GM23338 (cell line): Measurements from ENCODE around the gene FAM111B. TPM values are rescaled to one million over a fixed set of nuclear protein-coding genes. Genes with fewer than 3 reads are reported as not detected.

Experiments
- ATAC-seq: fragments of 200-7000 bp; cut with Tn5 transposase; 3 replicates; pipeline ENCODE4 v1.9.1; 2020
- DNase-seq: peaks from one replicate; pipeline ENCODE4 v3.0.0-alpha.2; 2015; ENCODE audit warnings: low spot score
- H2AFZ ChIP-seq: fragments of 200-600 bp; sonication (generic); 2 replicates; pipeline ENCODE4 v1.8.0; 2016; ENCODE audit warnings: antibody characterized with exemption, mild to moderate bottlenecking, moderate library complexity
- H3F3A ChIP-seq: fragments of 200-600 bp; sonication (generic); replicated peaks from 2 replicates; pipeline ENCODE4 v1.8.0; 2017; ENCODE audit warnings: antibody characterized with exemption, mixed run types, low read depth
- H3K27ac ChIP-seq: fragments of 200-600 bp; sonication (generic); 2 replicates; pipeline ENCODE4 v1.6.1; 2016; ENCODE audit warnings: low read depth
- H3K27me3 ChIP-seq: fragments of 200-600 bp; sonication (generic); 2 replicates; pipeline ENCODE4 v1.8.0; 2016; ENCODE audit warnings: mild to moderate bottlenecking, mixed run types, moderate library complexity; ENCODE audit not compliant: insufficient read depth
- H3K36me3 ChIP-seq: fragments of 200-600 bp; sonication (generic); 2 replicates; pipeline ENCODE4 v1.8.0; 2016; ENCODE audit warnings: mild to moderate bottlenecking; ENCODE audit not compliant: insufficient read depth
- H3K4me1 ChIP-seq: fragments of 200-600 bp; sonication (generic); 2 replicates; pipeline ENCODE4 v1.8.0; 2016; ENCODE audit warnings: mild to moderate bottlenecking, moderate library complexity; ENCODE audit not compliant: insufficient read depth
- H3K4me2 ChIP-seq: fragments of 200-600 bp; sonication (generic); 2 replicates; pipeline ENCODE4 v1.7.1; 2017; ENCODE audit warnings: mixed run types
- H3K4me3 ChIP-seq: fragments of 200-600 bp; sonication (generic); 2 replicates; pipeline ENCODE4 v1.6.1; 2016; ENCODE audit warnings: mixed run types
- H3K79me2 ChIP-seq: fragments of 200-600 bp; sonication (generic); replicated peaks from 2 replicates; pipeline ENCODE4 v1.8.0; 2017; ENCODE audit warnings: mild to moderate bottlenecking; ENCODE audit not compliant: insufficient read depth
- H3K9me2 ChIP-seq: fragments of 200-600 bp; sonication (generic); 2 replicates; pipeline ENCODE4 v1.8.0; 2017; ENCODE audit not compliant: insufficient read depth
- H4K20me1 ChIP-seq: fragments of 200-600 bp; sonication (generic); replicated peaks from 2 replicates; pipeline ENCODE4 v1.8.0; 2017; ENCODE audit warnings: mild to moderate bottlenecking; ENCODE audit not compliant: insufficient read depth
- H3K27ac Mint-ChIP-seq: 2 replicates; pipeline ENCODE4 v1.8.0; 2020; ENCODE audit warnings: inconsistent platforms, mild to moderate bottlenecking, moderate library complexity, mixed read lengths
- H3K27me3 Mint-ChIP-seq: 3 replicates; pipeline ENCODE4 v1.8.0; 2022; ENCODE audit warnings: low read depth, mild to moderate bottlenecking, moderate library complexity, mixed read lengths, inconsistent platforms; ENCODE audit not compliant: insufficient read depth, poor library complexity
- H3K36me3 Mint-ChIP-seq: 3 replicates; pipeline ENCODE4 v1.8.0; 2021; ENCODE audit warnings: low read depth, mild to moderate bottlenecking, inconsistent platforms, moderate library complexity, mixed read lengths
- H3K4me1 Mint-ChIP-seq: 3 replicates; pipeline ENCODE4 v1.8.0; 2020; ENCODE audit warnings: mild to moderate bottlenecking, inconsistent platforms, mixed read lengths
- H3K4me3 Mint-ChIP-seq: 3 replicates; pipeline ENCODE4 v1.8.0; 2021; ENCODE audit warnings: moderate library complexity, mild to moderate bottlenecking, inconsistent platforms, mixed read lengths
- H3K9me3 Mint-ChIP-seq: 3 replicates; pipeline ENCODE4 v1.8.0; 2020; ENCODE audit warnings: moderate library complexity, mild to moderate bottlenecking, inconsistent platforms, mixed read lengths
- CREB1 ChIP-seq: fragments of 250-450 bp; sonication (Bioruptor Pico); IDR thresholded peaks from 2 replicates; pipeline ENCODE4 v1.5.0; 2020; ENCODE audit warnings: low read depth, mild to moderate bottlenecking, moderate library complexity
- EZH2 ChIP-seq: fragments of 200-600 bp; sonication (generic); IDR thresholded peaks from one replicate; pipeline ENCODE4 v1.8.0; 2017; ENCODE audit warnings: antibody characterized with exemption, mild to moderate bottlenecking, low read depth; ENCODE audit not compliant: unreplicated experiment
- EZH2phosphoT487 ChIP-seq: fragments of 200-600 bp; sonication (generic); IDR thresholded peaks from one replicate; pipeline ENCODE4 v1.8.1; 2018; ENCODE audit warnings: antibody characterized with exemption; ENCODE audit not compliant: unreplicated experiment
- JUNB ChIP-seq: IDR thresholded peaks from one replicate; pipeline ENCODE4 v1.6.1; 2016; ENCODE audit warnings: antibody characterized with exemption; ENCODE audit not compliant: unreplicated experiment
- NANOG ChIP-seq: IDR thresholded peaks from 2 replicates; pipeline ENCODE4 v1.6.1; 2016; ENCODE audit warnings: antibody characterized with exemption, borderline replicate concordance
- POLR2AphosphoS5 ChIP-seq: IDR thresholded peaks from 2 replicates; pipeline ENCODE4 v1.6.1; 2016; ENCODE audit warnings: antibody characterized with exemption, low read depth
- STAT1 ChIP-seq: IDR thresholded peaks from one replicate; pipeline ENCODE4 v1.6.1; 2016; ENCODE audit warnings: antibody characterized with exemption; ENCODE audit not compliant: unreplicated experiment
- ZNF114 ChIP-seq: fragments of 250-450 bp; sonication (Bioruptor Pico); IDR thresholded peaks from 2 replicates; pipeline ENCODE4 v1.5.0; 2020; ENCODE audit warnings: mild to moderate bottlenecking, moderate library complexity
- ZNF331 ChIP-seq: fragments of 250-450 bp; sonication (Bioruptor Pico); IDR thresholded peaks from 2 replicates; pipeline ENCODE4 v1.5.0; 2020; ENCODE audit warnings: low read depth, mild to moderate bottlenecking, moderate library complexity
- polyA plus RNA-seq: library from polyadenylated mRNA; unstranded; fragments of >200 nt; fragmentation: Nextera tagmentation; extraction: Ambion mirVana; gene quantifications from 2 replicates; pipeline ENCODE4 v1.2.1, GENCODE V29; 2016
- total RNA-seq: library from RNA; depleted of rRNA; stranded (reverse); fragments of >200 nt; shearing (Covaris generic); gene quantifications from 2 replicates; pipeline ENCODE4 v1.2.3, GENCODE V29; 2014
- TF ChIP-seq, protein P1 (sequence below), 2 experiments: fragments of 200-600 bp in 1 of 2; sonication (generic) in 1 of 2; conservative IDR thresholded peaks; 2 replicates each; pipeline versions ENCODE4 v1.5.1 to v1.6.1; 2016 to 2017; ENCODE audit warnings: antibody characterized with exemption in 2 of 2, low read depth in 2 of 2, mild to moderate bottlenecking in 2 of 2, moderate library complexity in 1 of 2
- TF ChIP-seq, protein P2 (sequence below): IDR thresholded peaks from 2 replicates; pipeline ENCODE4 v1.6.1; 2016; ENCODE audit warnings: antibody characterized with exemption
- TF ChIP-seq, protein P3 (sequence below): IDR thresholded peaks from one replicate; pipeline ENCODE4 v1.6.1; 2018; ENCODE audit warnings: antibody characterized with exemption; ENCODE audit not compliant: unreplicated experiment
- TF ChIP-seq, protein P4 (sequence below): fragments of 250-450 bp; sonication (Bioruptor Pico); IDR thresholded peaks from 2 replicates; pipeline ENCODE4 v1.5.0; 2020; ENCODE audit warnings: mild to moderate bottlenecking, moderate library complexity

Gene FAM111B
- total and polyA plus RNA-seq, 2 experiments from 2014 or later: 30.6 to 40.7 TPM

DNA sequence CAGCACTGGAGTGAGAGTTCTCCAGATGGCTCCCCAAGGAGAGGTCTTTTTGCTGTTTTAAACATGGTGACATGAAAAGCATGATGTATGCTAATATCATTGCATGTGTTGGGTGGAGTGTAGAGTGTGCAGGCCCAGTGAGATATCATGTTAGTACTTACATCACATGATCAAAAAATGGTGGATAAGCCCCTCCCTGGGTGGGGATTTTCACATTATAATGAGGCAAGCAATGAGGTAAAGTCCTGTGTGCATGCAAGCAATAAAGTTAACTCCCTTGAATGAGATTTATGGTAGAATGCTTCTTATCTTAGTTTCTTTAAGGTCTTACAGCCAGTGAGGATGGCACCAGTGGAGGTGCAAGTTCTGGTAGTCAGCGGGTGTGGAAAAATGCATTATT lies 8.5 kb downstream of the FAM111B start:
- H3K4me3 ChIP-seq: no peak overlapping the region
- no peaks in the 10 kb centered on the region for H3F3A ChIP-seq
- peaks cover 82% of the 10 kb centered on the region for H3K36me3 Mint-ChIP-seq
- no peaks in the 10 kb centered on the region for H3K4me1 Mint-ChIP-seq
- H3K9me2 ChIP-seq: peaks cover 7% of the 10 kb centered on the region; the same call in 1 of the 2 replicates
- no peak for DNase-seq
- peaks cover 15% of the 10 kb centered on the region for H3K36me3 ChIP-seq
- H3K27me3 Mint-ChIP-seq: no peaks in the 10 kb centered on the region
- H3K27ac ChIP-seq: no peak overlapping the region
- H3K27me3 ChIP-seq: no peaks in the 10 kb centered on the region
- ATAC-seq: no peak
- no peak overlapping the region for H3K4me2 ChIP-seq
- TF ChIP-seq CREB1 (CRISPR knock-in tag) (no peak), NANOG (no peak), ZNF331 (CRISPR knock-in tag) (no peak), JUNB (no peak), EZH2 (no peak), POLR2AphosphoS5 (no peak), EZH2phosphoT487 (no peak), ZNF114 (CRISPR knock-in tag) (no peak), STAT1 (no peak)
- TF ChIP-seq, protein P1, sequence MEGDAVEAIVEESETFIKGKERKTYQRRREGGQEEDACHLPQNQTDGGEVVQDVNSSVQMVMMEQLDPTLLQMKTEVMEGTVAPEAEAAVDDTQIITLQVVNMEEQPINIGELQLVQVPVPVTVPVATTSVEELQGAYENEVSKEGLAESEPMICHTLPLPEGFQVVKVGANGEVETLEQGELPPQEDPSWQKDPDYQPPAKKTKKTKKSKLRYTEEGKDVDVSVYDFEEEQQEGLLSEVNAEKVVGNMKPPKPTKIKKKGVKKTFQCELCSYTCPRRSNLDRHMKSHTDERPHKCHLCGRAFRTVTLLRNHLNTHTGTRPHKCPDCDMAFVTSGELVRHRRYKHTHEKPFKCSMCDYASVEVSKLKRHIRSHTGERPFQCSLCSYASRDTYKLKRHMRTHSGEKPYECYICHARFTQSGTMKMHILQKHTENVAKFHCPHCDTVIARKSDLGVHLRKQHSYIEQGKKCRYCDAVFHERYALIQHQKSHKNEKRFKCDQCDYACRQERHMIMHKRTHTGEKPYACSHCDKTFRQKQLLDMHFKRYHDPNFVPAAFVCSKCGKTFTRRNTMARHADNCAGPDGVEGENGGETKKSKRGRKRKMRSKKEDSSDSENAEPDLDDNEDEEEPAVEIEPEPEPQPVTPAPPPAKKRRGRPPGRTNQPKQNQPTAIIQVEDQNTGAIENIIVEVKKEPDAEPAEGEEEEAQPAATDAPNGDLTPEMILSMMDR (conservative IDR thresholded peaks at IDR 0.05; ENCODE audit: low read depth in 2 of 2): no peak
- TF ChIP-seq, protein P2, sequence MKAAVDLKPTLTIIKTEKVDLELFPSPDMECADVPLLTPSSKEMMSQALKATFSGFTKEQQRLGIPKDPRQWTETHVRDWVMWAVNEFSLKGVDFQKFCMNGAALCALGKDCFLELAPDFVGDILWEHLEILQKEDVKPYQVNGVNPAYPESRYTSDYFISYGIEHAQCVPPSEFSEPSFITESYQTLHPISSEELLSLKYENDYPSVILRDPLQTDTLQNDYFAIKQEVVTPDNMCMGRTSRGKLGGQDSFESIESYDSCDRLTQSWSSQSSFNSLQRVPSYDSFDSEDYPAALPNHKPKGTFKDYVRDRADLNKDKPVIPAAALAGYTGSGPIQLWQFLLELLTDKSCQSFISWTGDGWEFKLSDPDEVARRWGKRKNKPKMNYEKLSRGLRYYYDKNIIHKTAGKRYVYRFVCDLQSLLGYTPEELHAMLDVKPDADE: no peak
- TF ChIP-seq, protein P3, sequence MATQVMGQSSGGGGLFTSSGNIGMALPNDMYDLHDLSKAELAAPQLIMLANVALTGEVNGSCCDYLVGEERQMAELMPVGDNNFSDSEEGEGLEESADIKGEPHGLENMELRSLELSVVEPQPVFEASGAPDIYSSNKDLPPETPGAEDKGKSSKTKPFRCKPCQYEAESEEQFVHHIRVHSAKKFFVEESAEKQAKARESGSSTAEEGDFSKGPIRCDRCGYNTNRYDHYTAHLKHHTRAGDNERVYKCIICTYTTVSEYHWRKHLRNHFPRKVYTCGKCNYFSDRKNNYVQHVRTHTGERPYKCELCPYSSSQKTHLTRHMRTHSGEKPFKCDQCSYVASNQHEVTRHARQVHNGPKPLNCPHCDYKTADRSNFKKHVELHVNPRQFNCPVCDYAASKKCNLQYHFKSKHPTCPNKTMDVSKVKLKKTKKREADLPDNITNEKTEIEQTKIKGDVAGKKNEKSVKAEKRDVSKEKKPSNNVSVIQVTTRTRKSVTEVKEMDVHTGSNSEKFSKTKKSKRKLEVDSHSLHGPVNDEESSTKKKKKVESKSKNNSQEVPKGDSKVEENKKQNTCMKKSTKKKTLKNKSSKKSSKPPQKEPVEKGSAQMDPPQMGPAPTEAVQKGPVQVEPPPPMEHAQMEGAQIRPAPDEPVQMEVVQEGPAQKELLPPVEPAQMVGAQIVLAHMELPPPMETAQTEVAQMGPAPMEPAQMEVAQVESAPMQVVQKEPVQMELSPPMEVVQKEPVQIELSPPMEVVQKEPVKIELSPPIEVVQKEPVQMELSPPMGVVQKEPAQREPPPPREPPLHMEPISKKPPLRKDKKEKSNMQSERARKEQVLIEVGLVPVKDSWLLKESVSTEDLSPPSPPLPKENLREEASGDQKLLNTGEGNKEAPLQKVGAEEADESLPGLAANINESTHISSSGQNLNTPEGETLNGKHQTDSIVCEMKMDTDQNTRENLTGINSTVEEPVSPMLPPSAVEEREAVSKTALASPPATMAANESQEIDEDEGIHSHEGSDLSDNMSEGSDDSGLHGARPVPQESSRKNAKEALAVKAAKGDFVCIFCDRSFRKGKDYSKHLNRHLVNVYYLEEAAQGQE: no peak
- TF ChIP-seq, protein P4, sequence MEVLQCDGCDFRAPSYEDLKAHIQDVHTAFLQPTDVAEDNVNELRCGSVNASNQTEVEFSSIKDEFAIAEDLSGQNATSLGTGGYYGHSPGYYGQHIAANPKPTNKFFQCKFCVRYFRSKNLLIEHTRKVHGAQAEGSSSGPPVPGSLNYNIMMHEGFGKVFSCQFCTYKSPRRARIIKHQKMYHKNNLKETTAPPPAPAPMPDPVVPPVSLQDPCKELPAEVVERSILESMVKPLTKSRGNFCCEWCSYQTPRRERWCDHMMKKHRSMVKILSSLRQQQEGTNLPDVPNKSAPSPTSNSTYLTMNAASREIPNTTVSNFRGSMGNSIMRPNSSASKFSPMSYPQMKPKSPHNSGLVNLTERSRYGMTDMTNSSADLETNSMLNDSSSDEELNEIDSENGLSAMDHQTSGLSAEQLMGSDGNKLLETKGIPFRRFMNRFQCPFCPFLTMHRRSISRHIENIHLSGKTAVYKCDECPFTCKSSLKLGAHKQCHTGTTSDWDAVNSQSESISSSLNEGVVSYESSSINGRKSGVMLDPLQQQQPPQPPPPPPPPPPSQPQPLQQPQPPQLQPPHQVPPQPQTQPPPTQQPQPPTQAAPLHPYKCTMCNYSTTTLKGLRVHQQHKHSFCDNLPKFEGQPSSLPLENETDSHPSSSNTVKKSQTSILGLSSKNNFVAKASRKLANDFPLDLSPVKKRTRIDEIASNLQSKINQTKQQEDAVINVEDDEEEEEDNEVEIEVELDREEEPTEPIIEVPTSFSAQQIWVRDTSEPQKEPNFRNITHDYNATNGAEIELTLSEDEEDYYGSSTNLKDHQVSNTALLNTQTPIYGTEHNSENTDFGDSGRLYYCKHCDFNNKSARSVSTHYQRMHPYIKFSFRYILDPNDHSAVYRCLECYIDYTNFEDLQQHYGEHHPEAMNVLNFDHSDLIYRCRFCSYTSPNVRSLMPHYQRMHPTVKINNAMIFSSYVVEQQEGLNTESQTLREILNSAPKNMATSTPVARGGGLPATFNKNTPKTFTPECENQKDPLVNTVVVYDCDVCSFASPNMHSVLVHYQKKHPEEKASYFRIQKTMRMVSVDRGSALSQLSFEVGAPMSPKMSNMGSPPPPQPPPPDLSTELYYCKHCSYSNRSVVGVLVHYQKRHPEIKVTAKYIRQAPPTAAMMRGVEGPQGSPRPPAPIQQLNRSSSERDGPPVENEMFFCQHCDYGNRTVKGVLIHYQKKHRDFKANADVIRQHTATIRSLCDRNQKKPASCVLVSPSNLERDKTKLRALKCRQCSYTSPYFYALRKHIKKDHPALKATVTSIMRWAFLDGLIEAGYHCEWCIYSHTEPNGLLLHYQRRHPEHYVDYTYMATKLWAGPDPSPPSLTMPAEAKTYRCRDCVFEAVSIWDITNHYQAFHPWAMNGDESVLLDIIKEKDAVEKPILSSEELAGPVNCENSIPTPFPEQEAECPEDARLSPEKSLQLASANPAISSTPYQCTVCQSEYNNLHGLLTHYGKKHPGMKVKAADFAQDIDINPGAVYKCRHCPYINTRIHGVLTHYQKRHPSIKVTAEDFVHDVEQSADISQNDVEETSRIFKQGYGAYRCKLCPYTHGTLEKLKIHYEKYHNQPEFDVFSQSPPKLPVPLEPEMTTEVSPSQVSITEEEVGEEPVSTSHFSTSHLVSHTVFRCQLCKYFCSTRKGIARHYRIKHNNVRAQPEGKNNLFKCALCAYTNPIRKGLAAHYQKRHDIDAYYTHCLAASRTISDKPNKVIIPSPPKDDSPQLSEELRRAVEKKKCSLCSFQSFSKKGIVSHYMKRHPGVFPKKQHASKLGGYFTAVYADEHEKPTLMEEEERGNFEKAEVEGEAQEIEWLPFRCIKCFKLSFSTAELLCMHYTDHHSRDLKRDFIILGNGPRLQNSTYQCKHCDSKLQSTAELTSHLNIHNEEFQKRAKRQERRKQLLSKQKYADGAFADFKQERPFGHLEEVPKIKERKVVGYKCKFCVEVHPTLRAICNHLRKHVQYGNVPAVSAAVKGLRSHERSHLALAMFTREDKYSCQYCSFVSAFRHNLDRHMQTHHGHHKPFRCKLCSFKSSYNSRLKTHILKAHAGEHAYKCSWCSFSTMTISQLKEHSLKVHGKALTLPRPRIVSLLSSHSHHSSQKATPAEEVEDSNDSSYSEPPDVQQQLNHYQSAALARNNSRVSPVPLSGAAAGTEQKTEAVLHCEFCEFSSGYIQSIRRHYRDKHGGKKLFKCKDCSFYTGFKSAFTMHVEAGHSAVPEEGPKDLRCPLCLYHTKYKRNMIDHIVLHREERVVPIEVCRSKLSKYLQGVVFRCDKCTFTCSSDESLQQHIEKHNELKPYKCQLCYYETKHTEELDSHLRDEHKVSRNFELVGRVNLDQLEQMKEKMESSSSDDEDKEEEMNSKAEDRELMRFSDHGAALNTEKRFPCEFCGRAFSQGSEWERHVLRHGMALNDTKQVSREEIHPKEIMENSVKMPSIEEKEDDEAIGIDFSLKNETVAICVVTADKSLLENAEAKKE (CRISPR knock-in tag): no peak
- H4K20me1 ChIP-seq: no peaks in the 10 kb centered on the region
- H3K4me3 Mint-ChIP-seq: no peak overlapping the region
- peaks cover 33% of the 10 kb centered on the region for H3K9me3 Mint-ChIP-seq
- no peak overlapping the region for H2AFZ ChIP-seq
- H3K4me1 ChIP-seq: no peaks in the 10 kb centered on the region
- H3K27ac Mint-ChIP-seq: no peak overlapping the region
- no peaks in the 10 kb centered on the region for H3K79me2 ChIP-seq
